HepG2 (cell line): ENCODE data around the gene ENAH. TPM values are rescaled to one million over a fixed set of nuclear protein-coding genes. Genes with fewer than 3 reads are reported as not detected.

Source experiments
- ADNP ChIP-seq: sonication (generic); formaldehyde crosslinking; IDR thresholded peaks from 2 replicates; pipeline ENCODE4 v1.4.0; 2020; ENCODE audit warnings: missing genetic modification reagents
- AHDC1 ChIP-seq: sonication (generic); formaldehyde crosslinking; IDR thresholded peaks from 2 replicates; pipeline ENCODE4 v1.5.1; 2020; ENCODE audit warnings: mild to moderate bottlenecking, missing genetic modification reagents, borderline replicate concordance
- ARNTL ChIP-seq: sonication (generic); formaldehyde crosslinking; IDR thresholded peaks from 2 replicates; pipeline ENCODE4 v1.4.0; 2020; ENCODE audit warnings: mild to moderate bottlenecking, missing genetic modification reagents
- CBX1 ChIP-seq: IDR thresholded peaks from one replicate; pipeline ENCODE4 v1.6.1; 2016; ENCODE audit warnings: antibody characterized with exemption, low read depth
- CCDC6 ChIP-seq: sonication (generic); formaldehyde crosslinking; IDR thresholded peaks from 2 replicates; pipeline ENCODE4 v1.8.1; 2022; ENCODE audit warnings: mild to moderate bottlenecking, missing genetic modification reagents, moderate library complexity
- ELF3 ChIP-seq: IDR thresholded peaks from 2 replicates; pipeline ENCODE4 v1.6.1; 2016; ENCODE audit warnings: missing genetic modification reagents, missing compliant biosample characterization
- HIVEP1 ChIP-seq: sonication (generic); formaldehyde crosslinking; IDR thresholded peaks from 2 replicates; pipeline ENCODE4 v1.4.0; 2020; ENCODE audit warnings: mild to moderate bottlenecking, missing genetic modification reagents
- HNRNPLL ChIP-seq: fragments of 200-400 bp; formaldehyde crosslinking; IDR thresholded peaks from 2 replicates; pipeline ENCODE4 v1.6.1; 2017; ENCODE audit warnings: mild to moderate bottlenecking, low read depth, low read length; ENCODE audit not compliant: poor library complexity, severe bottlenecking
- IKZF1 ChIP-seq: fragments of 450-650 bp; IDR thresholded peaks from 2 replicates; pipeline ENCODE4 v1.7.1; 2016
- KDM2A ChIP-seq: sonication (generic); formaldehyde crosslinking; IDR thresholded peaks from 2 replicates; pipeline ENCODE4 v1.4.0; 2020; ENCODE audit warnings: low read depth, missing genetic modification reagents, borderline replicate concordance
- KDM3A ChIP-seq: IDR thresholded peaks from 2 replicates; pipeline ENCODE4 v1.6.1; 2018; ENCODE audit warnings: low read depth, missing compliant biosample characterization
- NR0B2 ChIP-seq: sonication (generic); formaldehyde crosslinking; IDR thresholded peaks from 2 replicates; pipeline ENCODE4 v1.4.0; 2020; ENCODE audit warnings: mild to moderate bottlenecking, missing genetic modification reagents
- NRL ChIP-seq: sonication (generic); formaldehyde crosslinking; IDR thresholded peaks from 2 replicates; pipeline ENCODE4 v1.5.0; 2020; ENCODE audit warnings: missing genetic modification reagents, mild to moderate bottlenecking, moderate library complexity, borderline replicate concordance
- PHF8 ChIP-seq: sonication (generic); formaldehyde crosslinking; IDR thresholded peaks from 2 replicates; pipeline ENCODE4 v1.5.0; 2020; ENCODE audit warnings: missing genetic modification reagents
- POGK ChIP-seq: sonication (generic); formaldehyde crosslinking; conservative IDR thresholded peaks from 2 replicates; pipeline ENCODE4 v1.8.0; 2022; ENCODE audit warnings: mild to moderate bottlenecking, moderate library complexity, missing genetic modification reagents
- RAD21 ChIP-seq: fragments of 450-650 bp; formaldehyde crosslinking; IDR thresholded peaks from 2 replicates; pipeline ENCODE4 v1.5.0; 2020; ENCODE audit warnings: mild to moderate bottlenecking
- SP1 ChIP-seq, 2 experiments: fragments of 450-650 bp in 1 of 2; sonication (generic) in 1 of 2; formaldehyde crosslinking in 1 of 2; IDR thresholded peaks; 2 replicates each; pipeline versions ENCODE4 v1.4.0 to v1.6.1; 2016 to 2020; ENCODE audit warnings: missing genetic modification reagents in 1 of 2
- THAP11 ChIP-seq: IDR thresholded peaks from 2 replicates; pipeline ENCODE4 v1.6.1; 2016; ENCODE audit warnings: missing biosample characterization, missing genetic modification reagents
- ZNF296 ChIP-seq: sonication (generic); formaldehyde crosslinking; conservative IDR thresholded peaks from 2 replicates; pipeline ENCODE4 v1.5.0; 2020; ENCODE audit warnings: mild to moderate bottlenecking, missing genetic modification reagents
- ZNF614 ChIP-seq: IDR thresholded peaks from 2 replicates; pipeline ENCODE4 v1.6.1; 2018; ENCODE audit warnings: missing biosample characterization, missing genetic modification reagents, inconsistent platforms, borderline replicate concordance
- ZNF883 ChIP-seq: sonication (generic); formaldehyde crosslinking; IDR thresholded peaks from 2 replicates; pipeline ENCODE4 v1.5.1; 2020; ENCODE audit warnings: mild to moderate bottlenecking, missing genetic modification reagents; ENCODE audit errors: not compliant biosample characterization
- ZNF891 ChIP-seq: sonication (generic); formaldehyde crosslinking; IDR thresholded peaks from 2 replicates; pipeline ENCODE4 v1.5.0; 2020; ENCODE audit warnings: mild to moderate bottlenecking, missing genetic modification reagents
- polyA plus RNA-seq, 8 experiments: library from polyadenylated mRNA; depleted of rRNA in 3 of 8; stranded (reverse) in 7 of 8; unstranded in 1 of 8; fragments of >200 nt; fragmentation: Illumina TruSeq in 4 of 8; extraction: Trizol in 4 of 8; gene quantifications; 2 replicates each; pipeline versions ENCODE4 v1.2.1 to v1.2.3, GENCODE V29; 2011 to 2016; ENCODE audit warnings: low read depth in 4 of 8, missing spikeins in 1 of 8, mixed read lengths in 1 of 8; ENCODE audit not compliant: insufficient read depth in 1 of 8
- total RNA-seq, 5 experiments: library from RNA; depleted of rRNA; stranded (reverse); fragments of >200 nt; fragmentation: Illumina TruSeq; extraction: Trizol; gene quantifications; 2 replicates each; pipeline ENCODE4 v1.2.3, GENCODE V29; 2016; ENCODE audit warnings: low read depth in 1 of 5

ENAH gene
- total and polyA plus RNA-seq, 2 of the 13 experiments (the other 11 are each of a cell fraction or from before 2014, with no cell fraction given), result 22.1 to 58.3 TPM

- TF ChIP-seq POGK (CRISPR knock-in tag) (no peak), ZNF883 (CRISPR knock-in tag) (no peak), KDM2A (CRISPR knock-in tag) (peak; percentile 72), ARNTL (CRISPR knock-in tag) (peak; percentile 60; the same call in 1 of the 2 replicates), RAD21 (peak; percentile 21; the same call in 1 of the 2 replicates), KDM3A (CRISPR knock-in tag) (peak; percentile 50; the same call in 1 of the 2 replicates), CCDC6 (CRISPR knock-in tag) (0 out of 2 replicates have a peak, but pooled peaks have one; percentile 65), PHF8 (peak; percentile 59; the same call in 1 of the 2 replicates), SP1 (IDR thresholded peaks at IDR 0.05) (no peak), SP1 (CRISPR knock-in tag; IDR thresholded peaks at IDR 0.05) (peak; percentile 13; the same call in 1 of the 2 replicates), HNRNPLL (peak; percentile 78), ADNP (CRISPR knock-in tag) (no peak), ZNF614 (CRISPR knock-in tag) (0 out of 2 replicates have a peak, but pooled peaks have one; percentile 27), ELF3 (CRISPR knock-in tag) (no peak), THAP11 (CRISPR knock-in tag) (0 out of 2 replicates have a peak, but pooled peaks have one; percentile 40), ZNF891 (0 out of 2 replicates have a peak, but pooled peaks have one; percentile 25), CBX1 (no peak), NR0B2 (peak; percentile 70; the same call in 1 of the 2 replicates), AHDC1 (CRISPR knock-in tag) (peak; percentile 50; the same call in 1 of the 2 replicates), HIVEP1 (CRISPR knock-in tag) (0 out of 2 replicates have a peak, but pooled peaks have one; percentile 43), ZNF296 (no peak), IKZF1 (no peak), NRL (CRISPR knock-in tag) (peak; percentile 64; the same call in 1 of the 2 replicates)
Observed at GRCh38 chr1:225653463-225654276, 747 bp upstream of the ENAH start (continued).
